Activated CD8-positive, alpha-beta T cell treated with anti-CD3 and anti-CD28 coated beads, Interleukin-2, amount 10 ng/mL, durations not matched to agents 7 days and 5 days (primary cell): Measurements from ENCODE around the gene TRIM25. TPM values are rescaled to one million over a fixed set of nuclear protein-coding genes. Genes with fewer than 3 reads are reported as not detected.
A peak's percentile ranks its signal among the peaks of the same experiment; 100 is the strongest.

Experiments used
- ATAC-seq: fragments of 150-1000 bp; cut with Tn5 transposase; one replicate; pipeline ENCODE4 v1.10.0; 2021; ENCODE audit warnings: moderate library complexity
- CTCF ChIA-PET: fragments of 350-600 bp; sonication (Branson Sonifier 250); formaldehyde crosslinking; loops from one replicate; lab custom pipeline; 2021; ENCODE audit warnings: antibody characterized with exemption; lab: Charles Lee
- POLR2A ChIA-PET: fragments of 350-600 bp; sonication (Branson Sonifier 250); formaldehyde crosslinking; loops from one replicate; lab custom pipeline; 2021; ENCODE audit warnings: antibody characterized with exemption; lab: Charles Lee
- DNase-seq: peaks from one replicate; pipeline ENCODE4 v3.0.0-alpha.2; 2020
- H3K27ac Mint-ChIP-seq: one replicate; pipeline ENCODE4 v1.8.0; 2021; ENCODE audit warnings: mild to moderate bottlenecking, mixed read lengths
- H3K27me3 Mint-ChIP-seq: one replicate; pipeline ENCODE4 v1.8.0; 2021; ENCODE audit warnings: low read depth, mixed read lengths
- H3K36me3 Mint-ChIP-seq: one replicate; pipeline ENCODE4 v1.8.0; 2021; ENCODE audit warnings: low read depth, mixed read lengths
- H3K4me1 Mint-ChIP-seq: one replicate; pipeline ENCODE4 v1.8.0; 2021; ENCODE audit warnings: low read depth, mixed read lengths
- H3K4me3 Mint-ChIP-seq: one replicate; pipeline ENCODE4 v1.8.0; 2021; ENCODE audit warnings: mild to moderate bottlenecking, mixed read lengths
- H3K9me3 Mint-ChIP-seq: one replicate; pipeline ENCODE4 v1.8.0; 2022; ENCODE audit warnings: mixed read lengths; ENCODE audit not compliant: insufficient read depth
- total RNA-seq, 2 experiments: library from RNA; stranded (reverse); gene quantifications; one replicate each; pipeline ENCODE4 v1.2.3, GENCODE V29; 2021

TRIM25 gene
- total RNA-seq, 2 experiments from 2014 or later: 131 to 142 TPM

GRCh38 chr17:56910509-56911235 is 3.2 kb downstream of the TRIM25 start:
- DNase-seq (no peak), ATAC-seq (no peak)
- Mint-ChIP-seq H3K27me3 (no peaks in the 10 kb centered on the region), H3K27ac (peak overlapping the region; percentile 17), H3K9me3 (no peaks in the 10 kb centered on the region), H3K4me3 (peak overlapping the region; percentile 86), H3K36me3 (peaks cover 64% of the 10 kb centered on the region), H3K4me1 (peaks cover 61% of the 10 kb centered on the region)
- ChIA-PET POLR2A (interaction anchor here (0.5 to 1.4 kb wide), 2 partner anchors 13 to 31 kb away, joined by 3 to 4 read pairs; no protein-coding TSS in a partner anchor), CTCF (interaction anchor here (1.1 to 1.4 kb wide), 4 partner anchors 27 to 91 kb away, joined by 3 to 4 read pairs (median 3); no protein-coding TSS in a partner anchor)

- H3K4me1 Mint-ChIP-seq: peaks cover 54% of the 10 kb centered on the region
- peak overlapping the region; percentile 86 for H3K4me3 Mint-ChIP-seq
- H3K9me3 Mint-ChIP-seq: no peaks in the 10 kb centered on the region
- peak overlapping the region; percentile 17 for H3K27ac Mint-ChIP-seq
- ChIA-PET POLR2A (interaction anchor here (0.5 to 1.4 kb wide), 3 partner anchors 11 to 31 kb away, joined by 3 to 4 read pairs (median 3); no protein-coding TSS in a partner anchor), CTCF (interaction anchor here (0.7 to 1.4 kb wide), 3 partner anchors 30 to 90 kb away, joined by 3 to 4 read pairs (median 3); partner anchors contain the start of gene COIL)
- peaks cover 66% of the 10 kb centered on the region for H3K36me3 Mint-ChIP-seq
- DNase-seq (no peak), ATAC-seq (no peak)
- no peaks in the 10 kb centered on the region for H3K27me3 Mint-ChIP-seq
Observed at GRCh38 chr17:56909742-56910508, 3.9 kb downstream of the TRIM25 start.

DNA sequence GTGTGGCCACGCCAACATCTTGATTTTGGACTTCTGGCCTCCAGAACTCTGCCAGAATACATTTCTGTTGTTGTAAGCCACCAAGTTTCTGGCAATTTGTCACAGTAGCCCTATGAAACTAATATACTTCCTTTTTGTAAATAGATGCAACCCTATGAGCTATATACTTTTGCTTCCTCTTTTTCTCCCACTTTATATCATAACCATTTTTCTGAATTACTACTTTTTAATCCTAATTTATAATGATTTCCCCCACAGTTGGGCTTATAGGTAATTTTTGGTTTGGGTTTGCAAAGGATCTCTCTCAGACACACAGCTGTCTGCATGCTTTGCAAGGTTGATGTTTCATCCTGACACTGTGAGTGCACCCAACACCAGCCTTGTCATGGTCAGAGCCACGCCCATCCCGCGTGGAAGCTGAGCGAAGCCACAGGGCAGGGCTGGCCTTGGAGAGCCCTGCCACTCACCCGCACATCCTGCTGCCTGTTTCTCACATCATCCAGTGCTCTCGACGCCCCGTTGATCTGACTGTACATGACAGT is 5.8 kb downstream of the TRIM25 start:
- ATAC-seq: peak; percentile 40
- peak; percentile 62 for DNase-seq
- CTCF ChIA-PET: interaction anchor here (0.7 to 1.4 kb wide), 2 partner anchors 31 to 107 kb away, joined by 3 to 4 read pairs; no protein-coding TSS in a partner anchor
- POLR2A ChIA-PET: interaction anchor here (1.1 to 1.3 kb wide), 2 partner anchors 53 to 74 kb away, joined by 3 to 6 read pairs; partner anchors contain the start of genes C17orf67, COIL and DGKE
- Mint-ChIP-seq H3K9me3 (no peaks in the 10 kb centered on the region), H3K27ac (peak overlapping the region; percentile 80), H3K36me3 (peaks cover 77% of the 10 kb centered on the region), H3K4me3 (no peak overlapping the region), H3K4me1 (peaks cover 57% of the 10 kb centered on the region), H3K27me3 (no peaks in the 10 kb centered on the region)

DNA sequence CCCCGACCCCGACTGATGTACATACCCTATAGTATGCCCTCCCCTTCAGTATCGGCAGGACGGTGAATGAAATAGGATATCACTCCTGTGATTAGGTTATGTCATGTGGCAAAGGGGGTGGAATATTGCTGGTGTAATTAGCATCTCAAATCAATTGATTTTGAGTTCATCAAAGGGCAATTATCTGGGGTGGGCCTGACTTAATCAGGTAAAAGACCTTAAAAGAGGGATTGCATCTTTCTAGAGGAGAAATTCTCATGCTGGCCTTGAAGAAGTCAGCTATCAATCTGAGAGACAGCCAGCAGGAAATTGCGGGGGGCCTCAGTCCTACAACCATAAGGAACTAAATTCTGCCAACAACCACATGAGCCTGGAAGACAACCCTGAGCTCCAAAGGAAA is 10.3 kb downstream of the TRIM25 start:
- Mint-ChIP-seq H3K9me3 (no peaks in the 10 kb centered on the region), H3K27me3 (no peaks in the 10 kb centered on the region), H3K27ac (no peak overlapping the region), H3K36me3 (peaks cover 82% of the 10 kb centered on the region), H3K4me3 (no peak overlapping the region), H3K4me1 (peaks cover 45% of the 10 kb centered on the region)
- DNase-seq (no peak), ATAC-seq (no peak)
- POLR2A ChIA-PET: interaction anchor here (4.5 kb wide), 1 partner anchor 10 kb away, joined by 19 read pairs; the partner anchor contains the start of gene TRIM25
- CTCF ChIA-PET: interaction anchor here (1.6 kb wide), 1 partner anchor 104 kb away, joined by 3 read pairs; no protein-coding TSS in a partner anchor

DNA sequence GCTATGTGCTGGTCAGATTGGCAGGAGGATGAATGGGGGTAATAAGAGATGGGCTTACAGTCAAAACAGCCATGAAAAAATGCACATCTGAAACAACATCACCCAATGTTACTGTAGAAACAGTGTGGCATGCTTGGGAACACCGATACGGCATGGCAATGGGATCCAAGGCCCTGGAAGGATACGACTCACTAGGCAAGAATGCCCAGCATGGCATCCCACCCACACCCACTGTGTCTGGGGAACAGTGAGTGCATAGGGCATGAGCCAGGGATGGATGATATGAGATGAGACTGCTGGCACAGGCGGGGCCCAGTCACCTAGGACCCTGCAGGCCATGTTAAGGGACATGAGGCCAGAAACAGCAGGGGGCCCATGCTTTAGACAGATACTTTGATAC is 11.5 kb downstream of the TRIM25 start:
- peaks cover 39% of the 10 kb centered on the region for H3K4me1 Mint-ChIP-seq

DNA sequence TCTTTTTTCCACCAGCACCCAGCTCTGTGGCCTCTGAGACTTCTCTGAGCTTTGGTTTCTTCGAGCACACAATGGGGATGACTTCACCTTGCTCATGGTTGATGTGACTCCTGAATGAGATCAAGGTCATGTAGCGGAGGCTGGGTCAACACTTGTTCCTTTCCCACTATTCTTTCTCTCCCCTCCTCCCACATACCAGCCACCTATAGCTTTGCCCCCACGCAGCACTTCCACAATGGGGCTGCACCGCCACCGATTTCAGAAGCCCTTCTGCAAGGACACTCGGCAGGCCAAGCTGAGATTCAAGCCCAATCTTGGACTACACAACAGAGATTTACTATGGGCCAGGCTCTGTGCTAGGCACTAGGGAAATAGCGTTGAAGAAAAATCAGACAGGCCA is 14.4 kb downstream of the TRIM25 start:
- POLR2A ChIA-PET: interaction anchor here (0.6 to 2.9 kb wide), 3 partner anchors 10 to 14 kb away, joined by 3 to 11 read pairs (median 3); partner anchors contain the start of gene TRIM25
- peaks cover 24% of the 10 kb centered on the region for H3K4me1 Mint-ChIP-seq
- peaks cover 86% of the 10 kb centered on the region for H3K36me3 Mint-ChIP-seq

More for the DNA sequence above, 11.5 kb downstream of the TRIM25 start:
- DNase-seq (no peak), ATAC-seq (no peak)
- no peak overlapping the region for H3K4me3 Mint-ChIP-seq
- CTCF ChIA-PET: interaction anchor here (0.9 kb wide), 1 partner anchor 37 kb away, joined by 3 read pairs; no protein-coding TSS in a partner anchor
- H3K9me3 Mint-ChIP-seq: no peaks in the 10 kb centered on the region
- H3K36me3 Mint-ChIP-seq: peaks cover 82% of the 10 kb centered on the region
- no peaks in the 10 kb centered on the region for H3K27me3 Mint-ChIP-seq
- POLR2A ChIA-PET: interaction anchor here (4.5 kb wide), 1 partner anchor 12 kb away, joined by 19 read pairs; the partner anchor contains the start of gene TRIM25
- H3K27ac Mint-ChIP-seq: no peak overlapping the region

GRCh38 chr17:56898874-56899273 is 15.0 kb downstream of the TRIM25 start:
- no peaks in the 10 kb centered on the region for H3K27me3 Mint-ChIP-seq

More for the DNA sequence above, 14.4 kb downstream of the TRIM25 start:
- peak overlapping the region; percentile 57 for H3K27ac Mint-ChIP-seq
- no peak overlapping the region for H3K4me3 Mint-ChIP-seq
- ATAC-seq (no peak), DNase-seq (no peak)
- no peaks in the 10 kb centered on the region for H3K27me3 Mint-ChIP-seq
- CTCF ChIA-PET: no interaction called here
- no peaks in the 10 kb centered on the region for H3K9me3 Mint-ChIP-seq

GRCh38 chr17:56897646-56898424 is 16.0 kb downstream of the TRIM25 start:
- Mint-ChIP-seq H3K4me3 (no peak overlapping the region), H3K27me3 (no peaks in the 10 kb centered on the region), H3K36me3 (peaks cover 90% of the 10 kb centered on the region), H3K27ac (no peak overlapping the region), H3K4me1 (peaks cover 20% of the 10 kb centered on the region), H3K9me3 (no peaks in the 10 kb centered on the region)
- ChIA-PET POLR2A (interaction anchor here (2.9 kb wide), 1 partner anchor 16 kb away, joined by 11 read pairs; the partner anchor contains the start of gene TRIM25), CTCF (no interaction called here)
- DNase-seq: no peak
- no peak for ATAC-seq

More at GRCh38 chr17:56898874-56899273, 15.0 kb downstream of the TRIM25 start:
- Mint-ChIP-seq H3K4me1 (peaks cover 20% of the 10 kb centered on the region), H3K27ac (no peak overlapping the region), H3K36me3 (peaks cover 86% of the 10 kb centered on the region), H3K9me3 (no peaks in the 10 kb centered on the region), H3K4me3 (no peak overlapping the region)
- ChIA-PET CTCF (no interaction called here), POLR2A (interaction anchor here (0.9 to 2.9 kb wide), 2 partner anchors 11 to 15 kb away, joined by 3 to 11 read pairs; partner anchors contain the start of gene TRIM25)
- no peak for ATAC-seq
- no peak for DNase-seq

GRCh38 chr17:56896968-56897359 is 16.9 kb downstream of the TRIM25 start:
- H3K27me3 Mint-ChIP-seq: no peaks in the 10 kb centered on the region
- ChIA-PET CTCF (no interaction called here), POLR2A (no interaction called here)
- DNase-seq (no peak), ATAC-seq (no peak)
- H3K36me3 Mint-ChIP-seq: peaks cover 89% of the 10 kb centered on the region
- no peak overlapping the region for H3K4me3 Mint-ChIP-seq
- no peaks in the 10 kb centered on the region for H3K9me3 Mint-ChIP-seq
- peaks cover 20% of the 10 kb centered on the region for H3K4me1 Mint-ChIP-seq
- H3K27ac Mint-ChIP-seq: peak overlapping the region; percentile 40

GRCh38 chr17:56896217-56896967 is 17.5 kb downstream of the TRIM25 start:
- H3K4me1 Mint-ChIP-seq: peaks cover 18% of the 10 kb centered on the region
- no peak for ATAC-seq
- no peaks in the 10 kb centered on the region for H3K27me3 Mint-ChIP-seq
- H3K36me3 Mint-ChIP-seq: peaks cover 89% of the 10 kb centered on the region
- no peak for DNase-seq
- H3K4me3 Mint-ChIP-seq: no peak overlapping the region
- H3K9me3 Mint-ChIP-seq: no peaks in the 10 kb centered on the region
- H3K27ac Mint-ChIP-seq: no peak overlapping the region
- ChIA-PET POLR2A (no interaction called here), CTCF (no interaction called here)
